Heart left ventricle (tissue), 16 donors: ENCODE measurements around the gene GPR143. TPM values are rescaled to one million over a fixed set of nuclear protein-coding genes. Genes with fewer than 3 reads are reported as not detected.

Experiments used
- ATAC-seq, 4 donors: fragments of 200-7000 bp; cut with Tn5 transposase; one replicate each; pipeline ENCODE4 v1.9.1; 2020 to 2022; ENCODE audit warnings: moderate library complexity in 4 of 4, mild to moderate bottlenecking in 3 of 4, moderate number of reproducible peaks in 1 of 4
- DNase-seq, 5 donors: peaks; one replicate each; pipeline ENCODE4 v3.0.0-alpha.2; 2020
- H3K27ac ChIP-seq, 12 donors: fragments of 200-600 bp; sonication (generic) in 4 of 12; one replicate each; pipeline versions ENCODE4 v1.5.0 to v1.8.0; 2016 to 2022; ENCODE audit warnings: mild to moderate bottlenecking in 2 of 12
- H3K27me3 ChIP-seq, 9 donors: fragments of 200-600 bp; sonication (generic) in 2 of 9; one replicate each; pipeline versions ENCODE4 v1.5.1 to v1.8.0; 2016 to 2022; ENCODE audit warnings: mild to moderate bottlenecking in 3 of 9
- H3K36me3 ChIP-seq, 9 donors: fragments of 200-600 bp; sonication (generic) in 2 of 9; one replicate each; pipeline versions ENCODE4 v1.5.0 to v1.8.0; 2018 to 2022; ENCODE audit warnings: mild to moderate bottlenecking in 2 of 9
- H3K4me1 ChIP-seq, 12 donors: fragments of 200-600 bp; sonication (generic) in 4 of 12; one replicate each; pipeline versions ENCODE4 v1.5.0 to v1.8.0; 2016 to 2022; ENCODE audit warnings: mild to moderate bottlenecking in 3 of 12
- H3K4me3 ChIP-seq, 12 donors: fragments of 200-600 bp; sonication (generic) in 4 of 12; one replicate each; pipeline versions ENCODE4 v1.5.0 to v1.8.0; 2017 to 2022; ENCODE audit warnings: mild to moderate bottlenecking in 9 of 12, moderate library complexity in 4 of 12
- H3K9me3 ChIP-seq, 12 donors: fragments of 200-600 bp; sonication (generic) in 4 of 12; one replicate each; pipeline versions ENCODE4 v1.5.0 to v1.8.0; 2016 to 2022; ENCODE audit warnings: mild to moderate bottlenecking in 1 of 12
- CTCF ChIP-seq, 12 donors: fragments of 200-600 bp; sonication (generic) in 4 of 12; IDR thresholded peaks; one replicate each; pipeline versions ENCODE4 v1.5.0 to v1.8.0; 2018 to 2022; ENCODE audit warnings: antibody characterized with exemption in 12 of 12, mild to moderate bottlenecking in 5 of 12
- POLR2A ChIP-seq, 2 donors: fragments of 450-650 bp; IDR thresholded peaks; one replicate each; pipeline ENCODE4 v1.6.1; 2017; ENCODE audit warnings: antibody characterized with exemption in 2 of 2, mild to moderate bottlenecking in 2 of 2, moderate library complexity in 2 of 2
- WGBS, 4 donors: extraction: QIAGEN DNeasy Blood & Tissue Kit in 2 of 4; methylation state at CpG; one replicate each; pipeline versions ENCODE4 v1.1.5 to v1.1.7; 2013 to 2018; 5-methylcytosine and 5-hydroxymethylcytosine counted together
- intact Hi-C, 10 donors: fragments of 100-400 bp; cut with DNase I; formaldehyde crosslinking; loops; one replicate each; pipeline versions ENCODE4 v1.11.1 to v1.14.2; 2022
- polyA plus RNA-seq, 2 donors: library from polyadenylated mRNA; stranded (reverse); fragments of 200-250 nt; gene quantifications; one replicate each; pipeline ENCODE4 v1.2.3, GENCODE V29; 2013
- total RNA-seq, 9 donors: library from RNA; depleted of rRNA in 2 of 9; stranded (reverse); fragments of >200 nt in 2 of 9; fragmentation: NEBNext Ultra II Directional in 3 of 9; extraction: Animal tissue kit (Norgen Biotek cat#: 25700) in 3 of 9; gene quantifications; one replicate each; pipeline versions ENCODE4 v1.1.0 to v1.2.4, GENCODE V29; 2016 to 2023
- donor health status: ischemic (EF 13 %, LVEDD 7.1; RV severe dilation, severe dysfunction).
- donor health status: healthy with polysubstance abuse.
- donor health status: DM: no; HTN: yes; CAD: no.
- donor health status: DM: no; HTN: no; CAD: no.
- donor health status: ischemic (EF 25% LVEDD 6.9; RV normal size, moderate dysfunction).
- donor health status: ischemic (EF 25% LVEDD 5.7; RV mildly dilated, moderate dysfunction).
- donor health status: healthy.
- donor health status: DM: yes; HTN: yes; CAD: no.
- donor health status: ischemic (EF 35%, LVEDD 5.7; RV mildly dilated, moderate dysfunction).
- donor health status: nonischemic (EF 11% LVEDD 7.7; RV severe dilation, severe dysfunction).
- donor health status: DM: yes; HTN: yes; CAD: no.
- donor health status: PGD.
- donor health status: ischemic (EF 29% LVEDD 5.4; RV normal size, mild dysfunction).
- donor health status: nonischemic (EF 23%, LVEDD 6.1; RV moderate dilation, normal function).

GPR143 gene
- total and polyA plus RNA-seq, 11 donors, result 0.11 to 0.91 (median 0.31) TPM; not detected in 8

GRCh38 chrX:9690046-9690445 is 75.6 kb downstream of the GPR143 start:
- H3K27me3 ChIP-seq, result no peaks in the 10 kb centered on the region
- DNase-seq (no peak), ATAC-seq (no peak)
- TF ChIP-seq CTCF (IDR thresholded peaks at IDR 0.05) (no peak), POLR2A (IDR thresholded peaks at IDR 0.05) (no peak)
- WGBS, 4 donors, result 85 to 98% (median 94%) methylated on average over 5 of the region's 5 CpGs
- H3K27ac ChIP-seq, result no peak overlapping the region
- no peaks in the 10 kb centered on the region for H3K9me3 ChIP-seq
- intact Hi-C loops, result no loop called here
- H3K4me3 ChIP-seq, result no peak overlapping the region
- peaks cover 0 to 38% (median 11%) of the 10 kb centered on the region in 9 donors for H3K36me3 ChIP-seq
- H3K4me1 ChIP-seq, result no peaks in the 10 kb centered on the region

GRCh38 chrX:9688833-9689232 is 76.8 kb downstream of the GPR143 start:
- no peaks in the 10 kb centered on the region for H3K9me3 ChIP-seq
- no peak for TF ChIP-seq POLR2A (IDR thresholded peaks at IDR 0.05)
- no peak for TF ChIP-seq CTCF (IDR thresholded peaks at IDR 0.05)
- intact Hi-C loops, result loop anchor here in 1 of 10 donors (10.0 kb wide), 1 partner anchor 224 kb away; the partner anchor contains the start of gene TBL1X
- no peak overlapping the region for H3K4me3 ChIP-seq
- H3K27me3 ChIP-seq, result no peaks in the 10 kb centered on the region
- no peak for DNase-seq
- no peaks in the 10 kb centered on the region for H3K4me1 ChIP-seq
- no peak for ATAC-seq
- H3K27ac ChIP-seq, result no peak overlapping the region
- WGBS, 4 donors, result 79 to 98% (median 96%) methylated on average over 16 to 24 of the region's 24 CpGs
- peaks cover 0 to 33% (median 11%) of the 10 kb centered on the region in 9 donors for H3K36me3 ChIP-seq

GRCh38 chrX:9687899-9688298 is 77.7 kb downstream of the GPR143 start:
- Histone ChIP-seq H3K36me3 (peaks cover 0 to 24% (median 8%) of the 10 kb centered on the region in 9 donors), H3K27ac (no peak overlapping the region), H3K4me1 (no peaks in the 10 kb centered on the region), H3K27me3 (no peaks in the 10 kb centered on the region), H3K9me3 (no peaks in the 10 kb centered on the region), H3K4me3 (no peak overlapping the region)
- DNase-seq (no peak), ATAC-seq (no peak)
- WGBS, 4 donors, result 81 to 94% (median 91%) methylated on average over 3 to 27 of the region's 27 CpGs
- TF ChIP-seq CTCF (IDR thresholded peaks at IDR 0.05) (no peak), POLR2A (IDR thresholded peaks at IDR 0.05) (no peak)
- intact Hi-C loops, result loop anchor here in 1 of 10 donors (10.0 kb wide), 1 partner anchor 223 kb away; the partner anchor contains the start of gene TBL1X

GRCh38 chrX:9683350-9683749 is 82.3 kb downstream of the GPR143 start:
- ATAC-seq, result no peak
- peaks cover 0 to under 1% (median 0%) of the 10 kb centered on the region in 12 donors for H3K4me1 ChIP-seq
- no peak for DNase-seq
- H3K4me3 ChIP-seq, result no peak overlapping the region
- 92 to 98% (median 94%) methylated on average over 9 of the region's 9 CpGs for WGBS, 4 donors
- no peak for TF ChIP-seq CTCF (IDR thresholded peaks at IDR 0.05)
- no peak for TF ChIP-seq POLR2A (IDR thresholded peaks at IDR 0.05)
- peaks cover 0 to 4% (median 0%) of the 10 kb centered on the region in 9 donors for H3K36me3 ChIP-seq
- no peak overlapping the region for H3K27ac ChIP-seq
- H3K27me3 ChIP-seq, result no peaks in the 10 kb centered on the region
- H3K9me3 ChIP-seq, result no peaks in the 10 kb centered on the region
- intact Hi-C loops, result loop anchor here in 1 of 10 donors (10.0 kb wide), 1 partner anchor 219 kb away; the partner anchor contains the start of gene TBL1X
